Measurements from ENCODE around the gene POT1.

Gene POT1

GRCh38 chr7:124813994-124814798, 115.4 kb downstream of the POT1 start:
- no peak for DNase-seq (ENCODE audit: low read depth)
- TF ChIP-seq CTCF (IDR thresholded peaks at IDR 0.05; ENCODE audit: low read length, missing control alignments): no peak
- H3K4me3 ChIP-seq (replicated peaks; ENCODE audit: low read depth, low read length): no peak overlapping the region

- H3K4me3 ChIP-seq (replicated peaks; ENCODE audit: low read depth, low read length): no peak overlapping the region
- no peak for TF ChIP-seq CTCF (IDR thresholded peaks at IDR 0.05; ENCODE audit: low read length, missing control alignments)
- no peak for DNase-seq (ENCODE audit: low read depth)
These were observed 116.9 kb downstream of the POT1 start for GRCh38 chr7:124812764-124813163.

- no peak for TF ChIP-seq CTCF (IDR thresholded peaks at IDR 0.05; ENCODE audit: low read length, missing control alignments)
- no peak overlapping the region for H3K4me3 ChIP-seq (replicated peaks; ENCODE audit: low read depth, low read length)
- no peak for DNase-seq (ENCODE audit: low read depth)
These were observed 118.3 kb downstream of the POT1 start for GRCh38 chr7:124811341-124811740.

GRCh38 chr7:124810605-124811004, 119.0 kb downstream of the POT1 start:
- DNase-seq (ENCODE audit: low read depth): no peak
- no peak for TF ChIP-seq CTCF (IDR thresholded peaks at IDR 0.05; ENCODE audit: low read length, missing control alignments)

GRCh38 chr7:124808206-124808605, 121.4 kb downstream of the POT1 start:
- TF ChIP-seq CTCF (IDR thresholded peaks at IDR 0.05; ENCODE audit: low read length, missing control alignments): no peak
- DNase-seq (ENCODE audit: low read depth): no peak
- no peak overlapping the region for H3K4me3 ChIP-seq (replicated peaks; ENCODE audit: low read depth, low read length)

More at GRCh38 chr7:124810605-124811004, 119.0 kb downstream of the POT1 start:
- no peak overlapping the region for H3K4me3 ChIP-seq (replicated peaks; ENCODE audit: low read depth, low read length)

- H3K4me3 ChIP-seq (replicated peaks; ENCODE audit: low read depth, low read length): no peak overlapping the region
- DNase-seq (ENCODE audit: low read depth): no peak
- no peak for TF ChIP-seq CTCF (IDR thresholded peaks at IDR 0.05; ENCODE audit: low read length, missing control alignments)
These were observed 128.2 kb downstream of the POT1 start for GRCh38 chr7:124801330-124801895.
